ENCODE measurements around the gene RNF227. TPM values are rescaled to one million over a fixed set of nuclear protein-coding genes. Genes with fewer than 3 reads are reported as not detected.

Gene RNF227
- total and polyA plus RNA-seq, 2 of the 13 experiments (the other 11 are each of a cell fraction or from before 2014, with no cell fraction given): 0.20 to 0.79 TPM

GRCh38 chr17:7915611-7916384, at the start of gene RNF227 (continued):
- TF ChIP-seq ZNF431 (CRISPR knock-in tag; IDR thresholded peaks at IDR 0.05; ENCODE audit: borderline replicate concordance, low read depth) (peak; percentile 68; the same call in 1 of the 2 replicates), ZNF343 (CRISPR knock-in tag; IDR thresholded peaks at IDR 0.05) (peak; percentile 58; the same call in 1 of the 2 replicates), ATF2 (CRISPR knock-in tag; IDR thresholded peaks at IDR 0.05) (0 out of 2 replicates have a peak, but pooled peaks have one; percentile 13), KAT8 (CRISPR knock-in tag; IDR thresholded peaks at IDR 0.05) (peak; percentile 59), ZNF142 (CRISPR knock-in tag; IDR thresholded peaks at IDR 0.05) (peak; percentile 83; the same call in 1 of the 2 replicates), ZNF407 (CRISPR knock-in tag; IDR thresholded peaks at IDR 0.05; ENCODE audit: not compliant biosample characterization) (peak; percentile 43), ZBTB34 (CRISPR knock-in tag; IDR thresholded peaks at IDR 0.05) (no peak)
